ENCODE data around the gene PGM1. TPM values are rescaled to one million over a fixed set of nuclear protein-coding genes. Genes with fewer than 3 reads are reported as not detected.
A peak's percentile ranks its signal among the peaks of the same experiment; 100 is the strongest.
"Not testable (repeated sequence)": the region's sequence is repeated elsewhere in the genome, so short reads cannot be mapped to it uniquely, and the experiment has no call there.

PGM1 gene
- total and polyA plus RNA-seq, 10 of the 15 experiments (the other 5 are each of a cell fraction or from before 2014, with no cell fraction given) = 22.5 to 72.6 (median 50.8) TPM

- TF ChIP-seq ZNF592 (IDR thresholded peaks at IDR 0.05) (no peak), RUNX3 (IDR thresholded peaks at IDR 0.05; ENCODE audit: low read length) (no peak), LARP7 (IDR thresholded peaks at IDR 0.05) (no peak), NR2C1 (IDR thresholded peaks at IDR 0.05) (no peak), YBX1 (IDR thresholded peaks at IDR 0.05) (no peak), ELK1 (IDR thresholded peaks at IDR 0.05; ENCODE audit: low read depth, low read length) (no peak), RCOR1 (conservative IDR thresholded peaks at IDR 0.05; ENCODE audit: low read depth, low read length) (no peak), TCF12 (IDR thresholded peaks at IDR 0.05; ENCODE audit: low read depth, low read length) (no peak), SUPT20H (IDR thresholded peaks at IDR 0.05; ENCODE audit: borderline replicate concordance, control insufficient read depth, low read depth, low read length) (no peak), ETV6 (conservative IDR thresholded peaks at IDR 0.05 in 1 of 2, IDR thresholded peaks at IDR 0.05 in 1 of 2; ENCODE audit: borderline replicate concordance in 1 of 2, low read depth in 1 of 2) (no peak), JUNB (IDR thresholded peaks at IDR 0.05) (no peak), BMI1 (IDR thresholded peaks at IDR 0.05; ENCODE audit: borderline replicate concordance) (no peak), MTA3 (IDR thresholded peaks at IDR 0.05; ENCODE audit: borderline replicate concordance, low read length) (no peak), RAD21 (IDR thresholded peaks at IDR 0.05; ENCODE audit: insufficient read depth, low read depth, low read length) (peak; percentile 9; the same call in 1 of the 2 replicates), KDM1A (IDR thresholded peaks at IDR 0.05; ENCODE audit: borderline replicate concordance) (no peak), CREB1 (IDR thresholded peaks at IDR 0.05; ENCODE audit: low read depth) (no peak), HDGF (IDR thresholded peaks at IDR 0.05) (no peak), MTA2 (IDR thresholded peaks at IDR 0.05; ENCODE audit: low read depth) (no peak), NFIC (IDR thresholded peaks at IDR 0.05; ENCODE audit: low read depth, low read length) (no peak), YY1 (IDR thresholded peaks at IDR 0.05; ENCODE audit: low read depth, low read length) (no peak)
Measured at GRCh38 chr1:63575340-63575826, 17.8 kb upstream of the PGM1 start (continued).

GRCh38 chr1:63586326-63586725 is 6.9 kb upstream of the PGM1 start:
- BruUV-seq (replicated peaks); intact Hi-C loops (cut with micrococcal nuclease; ENCODE audit: unreplicated experiment); H3K4me2 ChIP-seq (ENCODE audit: control insufficient read depth, insufficient read depth); ATAC-seq; FAIRE-seq; DNase-seq (ENCODE audit: low read depth, low spot score); H3K27me3 ChIP-seq (replicated peaks in 1 of 2; ENCODE audit: control insufficient read depth in 2 of 2, insufficient read depth in 2 of 2, low read length in 1 of 2); H3K4me3 ChIP-seq; H4K20me1 ChIP-seq (ENCODE audit: control insufficient read depth, insufficient read depth); H3K79me2 ChIP-seq (ENCODE audit: control insufficient read depth, insufficient read depth, low read length); SMC1A ChIA-PET (ENCODE audit: uncharacterized antibody, unreplicated experiment); in situ Hi-C loops (cut with MboI); H3K9me3 ChIP-seq (replicated peaks; ENCODE audit: control insufficient read depth, insufficient read depth, low read length); H3K4me1 ChIP-seq (ENCODE audit: control insufficient read depth, insufficient read depth, low read length); POLR2A ChIA-PET; RAD21 ChIA-PET (ENCODE audit: unreplicated experiment); H3K36me3 ChIP-seq (ENCODE audit: control insufficient read depth in 2 of 2, insufficient read depth in 2 of 2, low read length in 1 of 2); CTCF ChIA-PET; H3K27ac ChIP-seq (ENCODE audit: control insufficient read depth, insufficient read depth); H3K9ac ChIP-seq (ENCODE audit: control insufficient read depth, insufficient read depth, low read length); H2AFZ ChIP-seq (ENCODE audit: control insufficient read depth, low read depth, low read length): not testable (repeated sequence)
- WGBS (ENCODE audit: insufficient coverage, insufficient replicate concordance, low lambda C conversion rate, missing lambda C conversion rate) = 24% methylated on average over 1 of the region's 1 CpG

All from GM12878 (cell line).